COR-L47 (cell line): Measurements from ENCODE around the gene KBTBD13.
"Not testable (repeated sequence)": the region's sequence is repeated elsewhere in the genome, so short reads cannot be mapped to it uniquely, and the experiment has no call there.

Source experiments
- DNase-seq: peaks from one replicate; lab custom pipeline; 2025; lab: John Stamatoyannopoulos, UW

The KBTBD13 gene

GRCh38 chr15:65089206-65089824 is 12.8 kb downstream of the KBTBD13 start:
- no peak for DNase-seq

- DNase-seq, result no peak
These were observed 15.6 kb downstream of the KBTBD13 start for GRCh38 chr15:65091946-65092770.

- no peak for DNase-seq
These were observed 16.6 kb downstream of the KBTBD13 start for GRCh38 chr15:65092911-65093792.

GRCh38 chr15:65093793-65094170 is 17.2 kb downstream of the KBTBD13 start:
- DNase-seq, result not testable (repeated sequence)

GRCh38 chr15:65094294-65094995 is 17.9 kb downstream of the KBTBD13 start:
- DNase-seq, result no peak

GRCh38 chr15:65095011-65095746 is 18.6 kb downstream of the KBTBD13 start:
- DNase-seq, result no peak

- no peak for DNase-seq
These were observed 19.2 kb downstream of the KBTBD13 start for GRCh38 chr15:65095747-65096104.

GRCh38 chr15:65096481-65097385 is 20.2 kb downstream of the KBTBD13 start:
- DNase-seq, result no peak

- DNase-seq, result no peak
These were observed 21.2 kb downstream of the KBTBD13 start for GRCh38 chr15:65097651-65098263.

- DNase-seq, result no peak
These were observed 22.8 kb downstream of the KBTBD13 start for GRCh38 chr15:65099336-65099735.

GRCh38 chr15:65099801-65100200 is 23.3 kb downstream of the KBTBD13 start:
- not testable (repeated sequence) for DNase-seq

- DNase-seq, result no peak
These were observed 23.9 kb downstream of the KBTBD13 start for GRCh38 chr15:65100442-65100841.

- DNase-seq, result peak; percentile 27
These were observed 24.9 kb downstream of the KBTBD13 start for GRCh38 chr15:65101411-65101890.

GRCh38 chr15:65101891-65102708 is 25.6 kb downstream of the KBTBD13 start:
- no peak for DNase-seq

- DNase-seq, result no peak
These were observed 26.4 kb downstream of the KBTBD13 start for GRCh38 chr15:65102912-65103311.

- no peak for DNase-seq
These were observed 28.5 kb downstream of the KBTBD13 start for GRCh38 chr15:65105038-65105437.

GRCh38 chr15:65106011-65106590 is 29.6 kb downstream of the KBTBD13 start:
- DNase-seq, result no peak

- no peak for DNase-seq
These were observed 34.2 kb downstream of the KBTBD13 start for GRCh38 chr15:65110676-65111292.
